NCI-H1417 (cell line): Measurements from ENCODE around the gene GSTP1.
"Not testable (repeated sequence)": the region's sequence is repeated elsewhere in the genome, so short reads cannot be mapped to it uniquely, and the experiment has no call there.

Experiments used
- DNase-seq, 3 experiments: peaks; one replicate each; lab custom pipeline; 2025; lab: John Stamatoyannopoulos, UW

Gene GSTP1

GRCh38 chr11:67583247-67584204, at the start of gene GSTP1:
GSTP1 (plus strand) TSS chr11:67583812; CDS start chr11:67583844, 32 bp downstream.
- peak; percentile 63 to 96 (median 94) for DNase-seq

GRCh38 chr11:67534070-67534679, 49.4 kb upstream of the GSTP1 start:
- DNase-seq, result peak in 2 of 3 experiments; percentile 7 to 28

- DNase-seq, result no peak
Measured at GRCh38 chr11:67535561-67535960, 48.1 kb upstream of the GSTP1 start.

GRCh38 chr11:67538306-67538705, 45.3 kb upstream of the GSTP1 start:
- DNase-seq, result no peak

- no peak for DNase-seq
Measured at GRCh38 chr11:67538823-67539505, 44.6 kb upstream of the GSTP1 start.

- no peak for DNase-seq
Measured at GRCh38 chr11:67539550-67539949, 44.1 kb upstream of the GSTP1 start.

GRCh38 chr11:67541198-67541597, 42.4 kb upstream of the GSTP1 start:
- DNase-seq, result no peak

- DNase-seq, result no peak
Measured at GRCh38 chr11:67542169-67542568, 41.4 kb upstream of the GSTP1 start.

GRCh38 chr11:67542971-67543370, 40.6 kb upstream of the GSTP1 start:
- no peak for DNase-seq

- no peak for DNase-seq
Measured at GRCh38 chr11:67543585-67543984, 40.0 kb upstream of the GSTP1 start.

- DNase-seq, result no peak
Measured at GRCh38 chr11:67544616-67545242, 38.9 kb upstream of the GSTP1 start.

GRCh38 chr11:67545280-67545679, 38.3 kb upstream of the GSTP1 start:
- DNase-seq, result peak in 1 of 3 experiments; percentile 14

- not testable (repeated sequence) for DNase-seq
Measured at GRCh38 chr11:67548112-67548511, 35.5 kb upstream of the GSTP1 start.

GRCh38 chr11:67548555-67549110, 35.0 kb upstream of the GSTP1 start:
- no peak for DNase-seq

- no peak for DNase-seq
Measured at GRCh38 chr11:67551127-67551526, 32.5 kb upstream of the GSTP1 start.

GRCh38 chr11:67551697-67552096, 31.9 kb upstream of the GSTP1 start:
- not testable (repeated sequence) for DNase-seq

GRCh38 chr11:67556244-67556643, 27.4 kb upstream of the GSTP1 start:
- DNase-seq, result no peak

- DNase-seq, result no peak
Measured at GRCh38 chr11:67558084-67558772, 25.4 kb upstream of the GSTP1 start.

GRCh38 chr11:67561971-67562619, 21.5 kb upstream of the GSTP1 start:
- no peak for DNase-seq

GRCh38 chr11:67562963-67563704, 20.5 kb upstream of the GSTP1 start:
- no peak for DNase-seq
